Astrocyte of the cerebellum (primary cell): ENCODE measurements around the gene POLDIP3.

Experiments
- DNase-seq: peaks from one replicate; pipeline ENCODE4 v3.0.0-alpha.2; 2011; ENCODE audit warnings: low read depth
- H3K4me3 ChIP-seq: 2 replicates; pipeline ENCODE4 v1.5.1; 2011; ENCODE audit warnings: mild to moderate bottlenecking, low read depth, low read length, moderate library complexity
- in situ Hi-C: cut with HindIII; loops from 2 replicates; pipeline ENCODE4 v1.10.0; 2017; ENCODE audit warnings: low sequenced_read_pairs
- TF ChIP-seq, protein P1 (sequence below): IDR thresholded peaks from 2 replicates; pipeline ENCODE4 v1.5.1; 2012; ENCODE audit warnings: low read length, low read depth, moderate library complexity, mild to moderate bottlenecking; ENCODE audit errors: missing control alignments

The POLDIP3 gene

DNA sequence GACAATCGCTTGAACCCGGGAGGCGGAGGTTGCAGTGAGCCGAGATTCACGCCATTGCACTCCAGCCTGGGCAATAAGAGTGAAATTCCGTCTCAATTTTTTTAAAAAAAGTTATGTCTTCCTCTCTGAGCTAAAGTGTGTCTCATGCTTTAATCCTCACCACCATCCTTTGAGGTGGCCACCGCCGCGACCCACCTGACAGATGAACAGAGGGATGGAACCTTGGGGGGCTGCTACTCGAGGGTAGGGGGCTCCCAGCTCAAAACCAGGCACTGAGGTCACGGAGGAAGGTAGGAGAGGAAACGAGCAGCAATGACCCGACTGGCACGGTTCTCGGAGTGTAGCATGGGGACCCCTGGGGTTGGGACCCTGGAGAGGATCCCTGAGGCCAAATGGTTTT is 10.7 kb upstream of the POLDIP3 start:
- in situ Hi-C loops, result no loop called here
- TF ChIP-seq, protein P1, sequence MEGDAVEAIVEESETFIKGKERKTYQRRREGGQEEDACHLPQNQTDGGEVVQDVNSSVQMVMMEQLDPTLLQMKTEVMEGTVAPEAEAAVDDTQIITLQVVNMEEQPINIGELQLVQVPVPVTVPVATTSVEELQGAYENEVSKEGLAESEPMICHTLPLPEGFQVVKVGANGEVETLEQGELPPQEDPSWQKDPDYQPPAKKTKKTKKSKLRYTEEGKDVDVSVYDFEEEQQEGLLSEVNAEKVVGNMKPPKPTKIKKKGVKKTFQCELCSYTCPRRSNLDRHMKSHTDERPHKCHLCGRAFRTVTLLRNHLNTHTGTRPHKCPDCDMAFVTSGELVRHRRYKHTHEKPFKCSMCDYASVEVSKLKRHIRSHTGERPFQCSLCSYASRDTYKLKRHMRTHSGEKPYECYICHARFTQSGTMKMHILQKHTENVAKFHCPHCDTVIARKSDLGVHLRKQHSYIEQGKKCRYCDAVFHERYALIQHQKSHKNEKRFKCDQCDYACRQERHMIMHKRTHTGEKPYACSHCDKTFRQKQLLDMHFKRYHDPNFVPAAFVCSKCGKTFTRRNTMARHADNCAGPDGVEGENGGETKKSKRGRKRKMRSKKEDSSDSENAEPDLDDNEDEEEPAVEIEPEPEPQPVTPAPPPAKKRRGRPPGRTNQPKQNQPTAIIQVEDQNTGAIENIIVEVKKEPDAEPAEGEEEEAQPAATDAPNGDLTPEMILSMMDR, result no peak
- DNase-seq, result no peak

GRCh38 chr22:42624551-42625106 is 9.9 kb upstream of the POLDIP3 start:
- H3K4me3 ChIP-seq, result no peak overlapping the region
- TF ChIP-seq, protein P1, result no peak
- in situ Hi-C loops, result no loop called here
- no peak for DNase-seq

More for the DNA sequence above, 10.7 kb upstream of the POLDIP3 start:
- no peak overlapping the region for H3K4me3 ChIP-seq

- DNase-seq, result no peak
- in situ Hi-C loops, result no loop called here
- TF ChIP-seq, protein P1, result no peak
- H3K4me3 ChIP-seq, result no peak overlapping the region
Measured at GRCh38 chr22:42623756-42624441, 9.2 kb upstream of the POLDIP3 start.

DNA sequence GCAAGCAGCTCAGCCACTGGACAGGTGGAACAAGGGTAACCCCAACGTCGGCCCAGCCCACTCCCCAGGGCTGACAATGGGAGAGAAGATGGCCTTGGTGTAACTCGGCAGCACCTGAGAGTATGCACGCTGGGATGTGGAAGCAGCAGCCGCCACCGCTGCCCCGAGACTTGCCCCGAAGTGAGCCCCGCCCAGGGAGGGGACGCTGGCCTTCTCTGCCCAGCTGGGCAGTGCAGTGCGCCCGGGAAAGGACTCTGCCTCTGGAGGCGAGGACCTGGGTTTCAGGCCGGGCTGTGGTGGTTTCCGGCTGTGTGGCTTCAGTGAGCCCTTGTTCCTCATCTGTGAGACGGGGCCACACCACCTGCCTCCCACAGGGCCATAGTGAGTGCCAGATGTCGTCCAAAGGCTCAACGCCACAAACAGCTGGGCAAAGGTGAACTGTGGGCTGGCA is 8.6 kb upstream of the POLDIP3 start:
- in situ Hi-C loops, result no loop called here

DNA sequence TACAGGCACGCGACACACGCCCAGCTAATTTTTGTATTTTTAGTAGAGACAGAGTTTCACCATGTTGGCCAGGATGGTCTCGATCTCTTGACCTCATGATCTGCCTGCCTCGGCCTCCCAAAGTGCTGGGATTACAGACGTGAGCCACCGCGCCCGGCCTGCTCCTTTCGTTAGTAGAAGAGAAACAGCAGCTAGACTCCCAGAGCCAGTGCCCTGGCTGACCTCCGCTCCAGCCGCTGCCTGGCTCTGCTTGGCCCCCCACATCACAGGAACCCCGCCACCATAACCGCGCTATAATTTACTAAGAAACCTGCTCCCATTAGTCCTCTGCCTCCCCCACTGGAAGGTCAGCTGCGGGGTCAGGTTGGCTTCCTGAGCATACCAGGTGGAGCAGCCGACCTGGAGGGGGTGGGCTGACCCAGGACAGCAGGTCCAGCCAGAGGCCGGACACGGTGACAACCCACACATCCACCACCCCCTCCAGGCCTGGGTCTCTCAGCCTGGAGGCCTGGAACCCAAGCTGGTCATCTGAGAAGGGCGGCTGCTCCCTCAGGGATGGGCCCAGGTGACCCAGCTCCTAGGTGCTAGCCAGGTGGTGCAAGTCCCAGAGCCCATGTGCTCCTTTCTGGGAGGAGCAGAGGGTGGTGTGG is 7.5 kb upstream of the POLDIP3 start:
- no peak for DNase-seq
- H3K4me3 ChIP-seq, result no peak overlapping the region
- TF ChIP-seq, protein P1, result no peak
- in situ Hi-C loops, result no loop called here

More for the DNA sequence above, 8.6 kb upstream of the POLDIP3 start:
- DNase-seq, result no peak
- no peak overlapping the region for H3K4me3 ChIP-seq
- TF ChIP-seq, protein P1, result no peak

- no peak for DNase-seq
- H3K4me3 ChIP-seq, result no peak overlapping the region
- TF ChIP-seq, protein P1, result peak; percentile 94
- in situ Hi-C loops, result no loop called here
Measured at GRCh38 chr22:42621505-42622002, 6.9 kb upstream of the POLDIP3 start.
